ENCODE results near the gene KRT84. TPM values are rescaled to one million over a fixed set of nuclear protein-coding genes. Genes with fewer than 3 reads are reported as not detected.

The KRT84 gene
- total and polyA plus RNA-seq, 10 of the 15 experiments (the other 5 are each of a cell fraction or from before 2014, with no cell fraction given) = not detected

GRCh38 chr12:52427083-52427482 is 41.6 kb upstream of the KRT84 start:
- intact Hi-C loops (cut with micrococcal nuclease; ENCODE audit: unreplicated experiment) (no loop called here), in situ Hi-C loops (cut with MboI) (no loop called here)
- ChIA-PET RAD21 (ENCODE audit: unreplicated experiment) (no interaction called here), POLR2A (no interaction called here), CTCF (interaction anchor here (1.0 to 1.2 kb wide), 3 partner anchors 41 to 458 kb away, joined by 3 to 4 read pairs (median 4); no protein-coding TSS in a partner anchor), SMC1A (ENCODE audit: uncharacterized antibody, unreplicated experiment) (interaction anchor here (0.9 to 1.5 kb wide), 2 partner anchors 13 to 457 kb away, joined by 3 to 4 read pairs; no protein-coding TSS in a partner anchor)
- Histone ChIP-seq H3K4me3 (no peak overlapping the region), H3K4me2 (ENCODE audit: control insufficient read depth, insufficient read depth) (no peak overlapping the region), H3K36me3 (ENCODE audit: control insufficient read depth in 2 of 2, insufficient read depth in 2 of 2, low read length in 1 of 2) (no peaks in the 10 kb centered on the region), H3K9me3 (replicated peaks; ENCODE audit: control insufficient read depth, insufficient read depth, low read length) (no peaks in the 10 kb centered on the region), H3K9ac (ENCODE audit: control insufficient read depth, insufficient read depth, low read length) (no peak overlapping the region), H3K27ac (ENCODE audit: control insufficient read depth, insufficient read depth) (no peak overlapping the region), H4K20me1 (ENCODE audit: control insufficient read depth, insufficient read depth) (no peaks in the 10 kb centered on the region), H3K27me3 (replicated peaks in 1 of 2; ENCODE audit: control insufficient read depth in 2 of 2, insufficient read depth in 2 of 2, low read length in 1 of 2) (peaks cover 2 to 4% of the 10 kb centered on the region in 2 experiments; a peak in 3 of 4 replicates), H3K4me1 (ENCODE audit: control insufficient read depth, insufficient read depth, low read length) (no peaks in the 10 kb centered on the region), H2AFZ (ENCODE audit: control insufficient read depth, low read depth, low read length) (no peak overlapping the region), H3K79me2 (ENCODE audit: control insufficient read depth, insufficient read depth, low read length) (no peaks in the 10 kb centered on the region)
- DNase-seq (ENCODE audit: low read depth, low spot score) (no peak), ATAC-seq (no peak), FAIRE-seq (no peak)
- WGBS (ENCODE audit: insufficient coverage, insufficient replicate concordance, low lambda C conversion rate, missing lambda C conversion rate) = 0% methylated on average over 1 of the region's 1 CpG
- TF ChIP-seq ATF3 (IDR thresholded peaks at IDR 0.05; ENCODE audit: borderline replicate concordance, extremely low read depth, low read depth, low read length) = no peak
- TF ChIP-seq PML (IDR thresholded peaks at IDR 0.05; ENCODE audit: low read length) = no peak
- TF ChIP-seq ZNF384 (IDR thresholded peaks at IDR 0.05; ENCODE audit: borderline replicate concordance, low read depth, low read length) = no peak
- TF ChIP-seq NBN (IDR thresholded peaks at IDR 0.05) = no peak
- no peak for TF ChIP-seq ELK1 (IDR thresholded peaks at IDR 0.05; ENCODE audit: low read depth, low read length)
- TF ChIP-seq HDGF (IDR thresholded peaks at IDR 0.05) = no peak
- no peak for TF ChIP-seq RB1 (IDR thresholded peaks at IDR 0.05; ENCODE audit: borderline replicate concordance)
- TF ChIP-seq BCL3 (IDR thresholded peaks at IDR 0.05; ENCODE audit: borderline replicate concordance, insufficient read depth, low read depth, low read length, poor library complexity, severe bottlenecking) = no peak
- no peak for TF ChIP-seq TCF3 (IDR thresholded peaks at IDR 0.05; ENCODE audit: borderline replicate concordance, insufficient read depth, low read depth, low read length)
- TF ChIP-seq NFIC (IDR thresholded peaks at IDR 0.05; ENCODE audit: low read depth, low read length) = no peak
- TF ChIP-seq KDM1A (IDR thresholded peaks at IDR 0.05; ENCODE audit: borderline replicate concordance) = no peak
- TF ChIP-seq PRDM15 (CRISPR knock-in tag; IDR thresholded peaks at IDR 0.05) = no peak
- TF ChIP-seq HDAC2 (IDR thresholded peaks at IDR 0.05) = no peak
- no peak for TF ChIP-seq MLLT1 (IDR thresholded peaks at IDR 0.05)
- no peak for TF ChIP-seq HDAC6 (IDR thresholded peaks at IDR 0.05; ENCODE audit: unreplicated experiment)
- no TSS peak for BruUV-seq (replicated peaks)

All from GM12878 (cell line).